Fibroblast of peridontal ligament (primary cell): ENCODE results near the gene AAGAB.

Experiments used
- DNase-seq: peaks from one replicate; pipeline ENCODE4 v3.0.0-alpha.2; 2010; ENCODE audit errors: extremely low read depth

Gene AAGAB

DNA sequence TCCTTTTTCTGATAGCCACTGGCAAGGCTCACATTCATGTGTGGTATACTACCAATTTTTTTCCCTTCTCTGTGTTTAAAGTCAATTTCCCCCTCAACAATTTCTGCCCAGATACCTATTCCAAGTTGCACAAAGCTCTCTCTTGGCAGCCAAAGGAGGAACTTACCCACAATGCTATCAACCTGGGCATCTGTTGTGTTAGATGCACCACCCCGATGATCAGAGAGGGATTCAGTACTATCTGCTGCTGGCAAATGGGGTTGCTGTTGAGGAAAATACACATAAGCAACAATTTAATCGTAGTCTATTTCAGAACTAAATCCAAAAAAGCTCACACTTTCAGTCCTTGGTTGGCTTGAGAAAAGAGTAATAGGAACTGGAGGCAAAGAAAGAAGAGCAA is 46.1 kb downstream of the AAGAB start:
- DNase-seq = no peak

GRCh38 chr15:67207555-67208207 is 46.8 kb downstream of the AAGAB start:
- DNase-seq = no peak

DNA sequence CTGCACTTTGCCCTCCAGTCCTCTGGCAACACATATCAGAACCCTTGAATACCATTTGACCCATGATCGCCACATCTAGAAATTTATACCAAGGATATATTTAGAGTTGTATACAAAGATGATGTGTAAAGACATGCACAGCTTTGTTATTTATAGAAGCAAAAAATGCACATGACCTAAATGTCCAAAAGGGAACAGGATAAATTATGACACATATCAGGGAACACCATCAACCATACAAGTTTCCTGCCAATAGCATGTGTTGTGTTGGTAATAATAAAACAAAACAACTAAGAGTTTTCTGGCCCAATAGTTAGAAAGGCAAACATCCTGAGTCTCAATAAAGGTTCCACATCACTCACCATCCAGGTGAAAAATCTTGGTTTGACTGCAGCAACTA is 51.5 kb downstream of the AAGAB start:
- no peak for DNase-seq

GRCh38 chr15:67202091-67202490 is 52.4 kb downstream of the AAGAB start:
- no peak for DNase-seq

DNA sequence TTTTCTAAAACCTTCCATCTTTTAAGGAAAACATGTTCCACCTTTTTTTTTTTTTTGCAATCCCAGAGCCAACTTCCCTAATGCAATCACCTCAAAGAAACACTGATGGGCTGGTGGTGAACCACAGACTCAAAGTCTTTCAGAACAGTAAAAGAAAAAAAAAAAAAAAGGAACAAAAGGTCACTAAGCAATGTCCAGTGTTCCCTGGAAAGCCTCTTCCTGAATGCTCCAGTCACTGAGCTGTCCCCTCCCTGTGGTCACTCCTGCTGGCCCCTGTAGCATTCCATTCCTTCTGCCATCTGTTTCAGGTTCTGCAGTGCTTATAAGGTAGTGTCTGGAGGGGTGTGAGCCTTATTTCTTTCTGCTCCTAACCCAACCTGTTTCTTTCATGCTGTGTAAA is 53.3 kb downstream of the AAGAB start:
- no peak for DNase-seq

- peak; percentile 81 for DNase-seq
These were observed 54.3 kb downstream of the AAGAB start for GRCh38 chr15:67199881-67200763.

DNA sequence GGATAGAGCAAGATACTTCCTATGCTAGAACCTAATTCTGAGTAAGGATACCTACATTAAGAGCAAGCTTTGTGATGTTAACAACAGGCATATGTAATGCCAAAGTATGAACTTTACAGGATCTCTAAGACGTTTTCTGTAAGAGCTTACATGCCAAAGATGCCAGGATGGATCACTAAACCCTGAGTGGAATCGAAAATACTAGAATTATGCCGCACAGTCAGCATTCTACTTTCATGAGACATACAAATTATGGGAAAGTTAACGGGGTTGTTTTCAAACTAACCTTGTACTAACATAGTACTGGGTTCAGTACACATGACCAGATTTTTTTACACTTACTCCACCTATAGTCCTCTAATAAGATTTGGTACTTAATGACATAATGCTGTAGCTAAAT is 55.1 kb downstream of the AAGAB start:
- peak; percentile 55 for DNase-seq

GRCh38 chr15:67198157-67198754 is 56.2 kb downstream of the AAGAB start:
- no peak for DNase-seq

DNA sequence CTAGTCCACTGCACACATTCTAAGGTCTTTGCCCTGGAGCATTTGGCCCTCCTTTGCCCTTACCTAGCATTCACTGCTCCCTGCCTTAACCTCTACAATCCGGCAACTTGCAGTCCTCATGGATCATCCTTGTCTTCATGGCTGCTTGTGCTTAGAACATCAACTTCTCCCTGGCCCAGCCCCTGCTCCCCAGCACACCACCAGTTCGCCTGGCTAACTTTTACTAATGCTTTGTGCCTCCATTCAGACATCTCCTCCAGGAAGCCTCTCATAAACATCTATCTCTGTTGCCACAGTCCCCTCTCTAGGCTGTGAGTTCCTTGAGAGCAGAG is 57.1 kb downstream of the AAGAB start:
- DNase-seq = peak; percentile 28

GRCh38 chr15:67196672-67197363 is 57.6 kb downstream of the AAGAB start:
- DNase-seq = peak; percentile 93

GRCh38 chr15:67196222-67196621 is 58.2 kb downstream of the AAGAB start:
- no peak for DNase-seq

DNA sequence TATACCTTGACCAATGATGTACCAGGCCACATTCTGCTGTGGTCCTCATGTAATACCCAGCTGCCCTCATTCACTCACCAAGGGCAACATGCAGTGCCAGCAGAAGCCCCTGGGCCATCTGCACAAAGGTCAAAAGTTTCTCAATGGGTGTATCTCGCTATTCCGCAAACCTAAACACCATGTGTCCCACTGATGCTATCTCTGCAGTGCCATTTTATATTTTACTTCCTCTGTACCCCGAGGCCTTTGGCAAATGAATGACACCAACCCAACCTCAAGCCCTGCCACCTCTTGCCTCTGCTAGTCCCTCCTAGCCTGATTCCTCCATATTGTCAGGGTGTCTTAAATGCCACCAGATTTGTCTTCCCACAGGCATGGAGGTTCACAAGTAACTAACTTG is 59.2 kb downstream of the AAGAB start:
- no peak for DNase-seq

DNA sequence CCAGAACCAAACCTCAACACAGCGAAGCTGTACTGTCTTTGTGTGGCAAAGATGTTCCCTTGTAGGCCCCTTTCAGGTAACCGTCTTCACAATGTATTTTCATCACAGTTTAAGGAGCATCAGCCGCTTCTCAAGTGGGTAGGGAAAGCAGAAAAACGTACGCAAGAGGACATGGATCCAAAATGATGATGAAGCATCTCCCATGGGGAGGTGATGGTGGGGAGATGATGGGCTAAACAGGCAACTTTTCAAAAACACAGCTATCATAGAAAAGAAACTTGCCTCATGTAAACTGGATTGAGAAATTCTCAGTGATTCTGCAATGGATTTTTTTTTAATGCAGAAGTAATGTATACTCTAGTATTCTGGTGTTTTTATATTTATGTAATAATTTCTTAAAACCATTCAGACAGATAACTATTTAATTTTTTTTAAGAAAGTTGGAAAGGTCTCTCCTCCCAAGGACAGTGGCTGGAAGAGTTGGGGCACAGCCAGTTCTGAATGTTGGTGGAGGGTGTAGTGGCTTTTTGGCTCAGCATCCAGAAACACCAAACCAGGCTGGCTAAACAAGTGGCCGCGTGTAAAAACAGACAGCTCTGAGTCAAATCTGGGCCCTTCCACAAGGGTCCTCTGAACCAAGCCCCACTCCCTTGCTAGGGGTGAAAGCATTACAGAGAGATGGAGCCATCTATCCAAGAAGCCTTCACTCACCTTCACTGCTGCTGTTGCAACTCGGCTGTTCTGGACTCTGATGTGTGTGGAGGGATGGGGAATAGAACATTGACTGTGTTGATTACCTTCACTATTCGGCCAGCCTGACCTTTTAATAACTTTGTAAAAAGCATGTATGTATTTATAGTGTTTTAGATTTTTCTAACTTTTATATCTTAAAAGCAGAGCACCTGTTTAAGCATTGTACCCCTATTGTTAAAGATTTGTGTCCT is 60.0 kb downstream of the AAGAB start:
- peak; percentile 56 for DNase-seq

DNA sequence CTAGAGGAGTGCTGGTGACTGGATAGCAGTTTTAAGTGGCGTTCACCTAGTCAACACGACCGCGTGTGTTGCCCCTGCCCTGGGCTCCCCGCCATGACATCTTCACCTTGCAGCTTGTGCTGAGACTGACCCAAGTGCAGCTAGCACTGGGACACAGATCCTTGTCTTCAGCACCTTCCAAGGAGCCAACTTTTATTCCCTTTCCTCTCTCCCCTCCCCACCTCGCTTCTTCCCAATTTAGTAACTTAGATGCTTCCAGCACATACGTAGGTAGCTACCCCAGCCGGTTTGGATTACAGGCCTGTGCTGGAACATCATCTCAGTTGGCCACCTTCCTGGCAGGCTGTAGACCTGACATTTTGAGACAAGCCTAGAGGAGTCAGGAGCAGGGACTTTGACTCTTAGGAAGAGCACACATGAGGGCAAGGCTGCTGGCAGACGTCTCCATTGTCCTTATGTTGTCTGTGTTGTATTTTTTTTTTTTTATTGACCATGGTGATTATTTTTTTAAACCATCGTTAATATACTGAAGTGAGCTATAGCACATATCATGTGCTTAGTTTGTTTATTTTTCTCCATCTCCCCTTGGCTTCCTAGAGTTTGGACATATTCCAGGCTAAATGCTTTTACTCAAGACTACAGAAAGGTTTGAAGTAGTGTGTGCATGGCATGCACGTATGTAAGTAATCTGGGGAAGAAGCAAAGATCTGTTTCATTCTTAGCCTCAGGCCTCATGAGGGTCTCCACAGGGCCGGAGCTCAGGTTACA is 61.1 kb downstream of the AAGAB start:
- peak; percentile 42 for DNase-seq

- DNase-seq = no peak
These were observed 62.2 kb downstream of the AAGAB start for GRCh38 chr15:67192185-67192820.

GRCh38 chr15:67190813-67191212 is 63.6 kb downstream of the AAGAB start:
- no peak for DNase-seq

- no peak for DNase-seq
These were observed 64.1 kb downstream of the AAGAB start for GRCh38 chr15:67190326-67190725.

- DNase-seq = peak; percentile 71
These were observed 65.0 kb downstream of the AAGAB start for GRCh38 chr15:67189326-67190051.

- peak; percentile 99 for DNase-seq
These were observed 65.8 kb downstream of the AAGAB start for GRCh38 chr15:67188551-67189218.
